Placental pericyte (primary cell): ENCODE results near the gene GIMAP2. TPM values are rescaled to one million over a fixed set of nuclear protein-coding genes. Genes with fewer than 3 reads are reported as not detected.

Source experiments
- total RNA-seq: library from RNA; depleted of rRNA; stranded (reverse); fragments of >200 nt; gene quantifications from 2 replicates; pipeline ENCODE4 v1.2.3, GENCODE V29; 2012

The GIMAP2 gene
- total RNA-seq = 0.66 and 0.72 TPM in 2 replicates

GRCh38 chr7:150685219-150686029, at the start of gene GIMAP2:
TSS of gene GIMAP2 (plus strand) at chr7:150685706. CDS start at chr7:150687060, 1,354 bp downstream.

GRCh38 chr7:150716368-150716767, 30.9 kb downstream of the GIMAP2 start, which contains the start of gene GIMAP1:
TSS of gene GIMAP1 (plus strand) at chr7:150716613. CDS start at chr7:150719048, 2,435 bp downstream.

GRCh38 chr7:150737265-150738055, 52.0 kb downstream of the GIMAP2 start, which contains the start of gene GIMAP5:
TSS of gene GIMAP5 (plus strand) at chr7:150737418. CDS start at chr7:150740885, 3,467 bp downstream.

Other genes with a start within 250 kb of the GIMAP2 start
- gene GIMAP8, start 235.1 kb upstream of the GIMAP2 start, total RNA-seq = under 0.01 TPM in 1 of 2 replicates, not detected in the other
- gene GIMAP7, start 170.8 kb upstream of the GIMAP2 start, total RNA-seq = not detected in 2 replicates
- gene GIMAP4, start 118.3 kb upstream of the GIMAP2 start, total RNA-seq = 0.14 TPM in 1 of 2 replicates, not detected in the other
- 0.14 TPM in 1 of 2 replicates, not detected in the other for gene GIMAP6, start 53.3 kb upstream of the GIMAP2 start, total RNA-seq
- not detected in 2 replicates for gene GIMAP1, start 30.9 kb downstream of the GIMAP2 start, total RNA-seq
- gene GIMAP5, start 51.7 kb downstream of the GIMAP2 start, total RNA-seq = 0.14 TPM in 1 of 2 replicates, not detected in the other
- 0.29 TPM in 1 of 2 replicates, not detected in the other for gene TMEM176B, start 114.7 kb downstream of the GIMAP2 start, total RNA-seq
- gene TMEM176A, start 115.1 kb downstream of the GIMAP2 start, total RNA-seq = not detected in 2 replicates
- gene AOC1, start 166.8 kb downstream of the GIMAP2 start, total RNA-seq = not detected in 2 replicates